ENCODE results near the gene WFDC12.

The WFDC12 gene

DNA sequence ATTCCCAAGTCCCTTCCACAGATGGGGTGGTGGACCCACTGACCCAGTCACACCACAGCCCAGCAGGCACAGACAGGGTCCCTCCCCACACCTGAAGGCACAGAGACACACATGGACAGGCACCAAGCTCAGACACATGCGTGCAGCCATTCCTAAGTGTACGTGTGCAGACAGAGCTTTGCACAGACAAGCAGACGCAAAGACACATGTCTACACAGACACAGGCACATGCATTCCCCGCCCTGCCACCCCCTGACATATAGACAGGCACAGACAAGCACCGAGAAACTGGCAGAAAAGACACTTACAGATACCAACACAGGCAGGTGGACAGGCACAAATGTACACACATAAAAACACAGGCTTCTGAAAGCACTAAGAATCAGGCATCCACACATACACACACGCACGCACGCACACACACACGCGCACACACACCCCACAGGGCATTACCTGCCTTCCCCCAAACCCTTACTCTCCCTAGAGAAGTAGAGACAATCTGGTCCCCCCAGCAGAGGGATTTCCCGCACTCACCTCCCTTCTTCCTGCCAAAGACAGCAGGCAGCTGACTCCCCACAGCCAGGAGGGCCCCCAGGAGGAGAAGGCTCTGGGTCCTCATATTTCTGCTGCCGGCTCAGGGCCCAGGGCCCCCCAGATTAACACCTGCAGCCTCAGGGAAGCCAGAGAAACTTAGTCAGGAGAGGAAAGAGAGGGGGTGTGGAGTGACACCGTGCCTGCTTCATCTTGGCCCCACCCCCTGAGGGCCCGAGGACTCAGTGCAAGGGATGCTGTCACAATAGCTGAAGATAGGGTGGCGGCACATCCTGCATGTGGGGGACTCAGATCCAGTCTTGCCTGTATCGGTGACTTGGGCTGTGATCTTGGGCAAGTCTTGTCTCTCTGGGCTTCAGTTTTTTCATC is 9.5 kb downstream of the WFDC12 start, which contains the start of gene WFDC5:
Gene WFDC5 (minus strand): TSS at position 710 of the 921 bp plus-strand sequence. CDS start 91 bp downstream, at position 619.
- no peak for DNase-seq

DNA sequence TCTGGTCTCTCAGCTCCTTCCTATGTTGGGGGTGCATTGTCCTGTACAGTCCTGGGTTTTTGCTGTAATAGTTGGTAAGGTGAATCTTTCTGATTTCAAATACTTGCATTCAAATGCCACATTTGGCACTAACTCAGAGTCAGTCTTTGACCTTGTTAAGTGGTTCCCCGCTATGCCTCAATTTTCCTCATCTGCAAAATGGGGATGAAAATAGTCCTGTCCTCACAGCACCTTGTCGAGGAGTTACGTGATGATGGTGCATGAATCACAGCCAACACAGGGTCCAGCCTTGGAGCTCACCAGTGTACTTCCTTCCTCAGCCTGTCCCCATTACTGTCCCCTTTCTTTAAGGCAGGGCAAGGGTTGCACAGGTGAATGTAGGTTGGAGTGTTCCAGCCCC is 10.4 kb downstream of the WFDC12 start:
- DNase-seq = no peak

DNA sequence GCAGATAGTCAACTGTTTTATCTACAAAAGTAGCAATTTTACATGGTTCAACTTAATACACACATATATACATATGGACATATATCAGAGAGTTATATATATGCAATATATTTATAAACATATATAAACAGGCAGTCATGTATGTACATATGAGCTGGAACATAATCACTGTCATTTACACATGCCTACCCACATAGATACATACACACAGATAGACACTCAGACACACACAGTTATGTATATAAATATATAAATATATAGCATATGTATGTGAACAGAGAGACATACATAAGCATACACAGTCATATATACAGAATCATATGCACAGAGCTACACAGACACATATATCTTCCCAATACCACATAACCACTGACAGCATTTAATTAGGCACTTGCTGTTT is 11.5 kb downstream of the WFDC12 start:
- DNase-seq = no peak

DNA sequence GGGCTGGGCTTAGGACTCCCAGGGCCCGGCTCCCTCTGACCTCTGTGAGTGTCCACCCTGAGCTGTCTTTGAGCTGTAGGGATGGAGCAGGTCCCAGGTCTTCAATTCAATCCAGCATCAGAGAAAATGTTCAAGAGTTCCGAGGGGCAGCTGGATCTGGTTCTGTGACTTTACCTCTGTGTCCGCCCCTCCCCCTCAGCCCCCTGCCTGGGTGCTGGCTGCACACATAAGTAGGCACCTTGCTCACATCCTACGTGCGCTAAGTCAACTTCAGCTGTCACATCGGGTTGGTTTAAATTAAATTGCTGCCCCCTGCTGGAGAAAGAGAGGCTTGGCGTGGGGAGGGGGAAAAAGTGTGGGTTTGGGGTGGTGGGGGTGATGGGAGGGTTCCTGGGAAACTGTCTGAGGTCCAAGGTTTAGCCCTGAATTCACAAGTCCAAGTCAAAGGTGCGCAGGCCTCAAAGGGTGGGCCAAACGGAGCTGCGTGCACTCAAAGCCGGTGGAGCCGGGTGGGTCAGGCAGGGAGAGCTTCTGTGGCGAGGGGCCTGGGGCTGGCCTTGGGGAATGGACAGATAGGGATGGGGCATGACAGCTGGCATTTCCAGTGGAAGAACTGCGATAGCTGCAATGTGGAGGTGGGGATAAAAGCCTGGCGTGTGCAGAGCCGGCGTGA is 12.3 kb downstream of the WFDC12 start:
- no peak for DNase-seq

DNA sequence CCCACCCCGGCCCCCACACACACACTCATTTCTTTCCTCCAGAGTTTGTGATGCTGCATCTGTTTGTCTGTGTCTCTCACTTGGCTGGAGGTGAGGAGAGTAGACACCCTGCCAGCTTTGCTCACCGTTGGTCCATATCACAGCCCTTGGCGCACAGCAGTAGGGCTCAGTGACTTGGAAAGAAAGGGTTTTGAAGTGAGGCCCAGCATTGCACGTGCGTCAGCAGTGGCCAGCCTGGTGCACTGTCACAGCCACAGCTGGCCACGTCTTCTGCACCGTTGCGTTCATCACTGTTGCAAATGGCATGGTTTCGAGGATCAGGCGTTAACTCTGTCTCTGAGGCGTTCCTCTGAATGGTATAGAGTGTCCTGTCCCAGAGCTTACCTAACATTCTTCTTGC is 13.0 kb downstream of the WFDC12 start:
- no peak for DNase-seq

DNA sequence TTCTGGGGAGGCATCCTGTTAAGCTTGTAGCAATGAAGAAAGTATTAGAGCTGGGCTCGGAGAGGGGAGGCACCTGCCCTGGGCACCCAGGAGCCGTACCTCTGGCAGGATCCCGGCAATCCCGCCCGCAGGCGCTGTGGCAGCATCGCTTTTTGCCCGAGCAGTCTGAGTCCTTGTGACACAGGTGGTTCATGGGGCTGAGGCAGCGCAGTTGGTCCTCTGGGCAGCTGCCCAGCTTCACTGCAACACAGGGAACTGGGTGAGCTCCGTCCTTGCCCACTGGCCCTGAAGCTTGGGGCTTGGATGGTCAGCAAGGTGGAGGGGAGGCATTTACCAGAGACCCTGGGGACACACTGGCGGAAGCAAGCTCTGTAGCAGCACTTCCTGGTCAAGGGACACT is 14.0 kb downstream of the WFDC12 start:
- no peak for DNase-seq

DNA sequence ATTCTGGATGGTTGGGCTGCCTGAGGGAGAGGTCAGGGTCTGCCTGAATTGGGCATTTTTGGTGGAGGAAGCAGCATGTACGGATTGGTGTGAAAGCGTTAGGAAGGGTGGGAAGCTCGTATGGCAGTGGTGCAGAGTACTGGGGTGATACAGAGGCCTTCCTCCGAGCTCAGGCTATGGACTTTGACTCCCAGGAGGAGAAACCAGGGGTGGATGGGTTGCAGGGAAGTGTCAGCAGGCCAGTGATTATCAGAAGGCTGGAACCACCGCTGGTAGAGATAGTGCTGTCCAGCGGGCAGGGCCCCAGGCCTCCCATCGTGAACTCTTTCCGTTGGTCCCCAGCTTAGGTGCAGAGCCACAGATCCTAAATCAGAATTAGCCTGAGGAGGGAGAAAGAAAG is 14.6 kb downstream of the WFDC12 start:
- DNase-seq = no peak

DNA sequence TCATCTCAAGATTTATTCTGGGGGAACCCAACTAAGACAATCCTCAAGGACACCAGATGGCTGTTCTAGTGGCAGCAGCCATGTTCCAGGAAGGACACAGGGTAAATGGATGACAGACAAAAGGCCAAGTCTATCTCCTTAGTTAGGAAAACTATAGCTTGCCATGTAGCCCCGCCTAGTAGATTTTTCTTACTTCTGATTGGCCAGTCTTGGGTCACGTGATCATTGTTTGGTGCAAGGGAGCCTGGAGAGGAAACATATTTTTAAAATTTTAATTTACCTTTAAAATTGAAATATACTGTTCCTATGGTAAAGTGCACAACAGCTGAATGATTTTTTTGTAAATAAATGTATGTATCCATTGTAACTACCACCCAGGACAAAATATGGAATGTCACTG is 18.9 kb downstream of the WFDC12 start:
- no peak for DNase-seq

DNA sequence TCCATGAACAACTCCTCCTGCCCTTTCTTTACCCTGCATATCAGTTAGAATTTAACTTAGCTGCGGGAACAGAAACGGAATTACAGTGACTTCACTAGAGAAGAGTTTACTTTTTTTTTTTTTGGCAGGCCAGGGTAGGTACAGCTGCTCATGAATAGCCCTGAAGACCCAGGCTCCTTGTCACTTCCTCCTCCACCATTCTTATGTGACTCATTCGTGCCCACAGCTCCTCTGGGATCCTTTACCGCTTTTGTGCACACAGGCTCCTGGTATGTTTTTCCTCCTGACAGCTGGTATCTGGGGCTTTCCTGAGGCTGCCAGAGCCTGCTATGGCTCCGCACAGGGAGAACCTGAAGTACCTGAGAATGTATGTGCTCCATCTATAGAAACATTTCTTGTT is 19.5 kb downstream of the WFDC12 start:
- no peak for DNase-seq

DNA sequence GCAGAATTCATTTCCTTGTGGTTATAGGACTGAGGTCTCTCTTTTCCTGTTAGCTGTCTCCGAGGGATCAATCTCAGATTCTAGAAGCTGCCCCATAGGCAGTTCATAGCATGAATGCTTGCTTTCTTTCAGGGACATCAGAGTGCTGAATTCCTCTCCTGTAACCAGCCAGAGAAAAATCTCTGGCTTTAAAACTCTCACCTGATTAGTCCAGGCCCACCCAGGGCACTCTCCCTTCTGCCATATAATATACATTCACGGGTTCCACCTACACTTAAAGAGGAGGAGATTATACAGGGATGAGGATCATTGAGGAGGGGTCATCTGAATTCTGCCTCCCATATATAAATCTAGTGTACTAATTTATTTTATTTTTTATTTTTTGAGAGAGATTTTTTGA is 21.2 kb downstream of the WFDC12 start:
- no peak for DNase-seq

DNA sequence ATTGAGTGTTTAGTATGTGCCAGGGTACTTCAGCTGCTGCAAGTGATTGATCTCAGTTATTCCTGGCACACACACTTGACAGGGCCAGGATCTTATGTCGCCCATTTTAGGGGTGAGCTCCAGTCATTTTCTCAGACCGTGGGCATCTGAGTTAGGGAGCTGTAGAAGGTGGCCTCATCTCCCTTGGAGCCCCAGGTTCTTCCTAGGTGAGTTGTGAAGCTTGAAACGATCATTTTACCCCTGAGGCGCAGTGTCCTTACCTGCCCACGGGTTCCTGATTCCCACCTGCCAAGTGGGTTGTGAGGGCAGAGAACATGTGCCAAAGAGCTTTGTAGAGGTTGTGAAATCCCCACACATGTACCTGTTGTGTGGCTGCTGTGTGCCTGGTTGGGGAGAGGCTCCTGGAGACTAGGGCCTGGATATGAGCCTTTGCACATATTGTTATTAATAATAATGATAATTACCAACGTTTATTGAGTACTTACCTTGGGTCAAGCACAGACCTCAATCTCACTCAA is 22.9 kb downstream of the WFDC12 start:
- no peak for DNase-seq

DNA sequence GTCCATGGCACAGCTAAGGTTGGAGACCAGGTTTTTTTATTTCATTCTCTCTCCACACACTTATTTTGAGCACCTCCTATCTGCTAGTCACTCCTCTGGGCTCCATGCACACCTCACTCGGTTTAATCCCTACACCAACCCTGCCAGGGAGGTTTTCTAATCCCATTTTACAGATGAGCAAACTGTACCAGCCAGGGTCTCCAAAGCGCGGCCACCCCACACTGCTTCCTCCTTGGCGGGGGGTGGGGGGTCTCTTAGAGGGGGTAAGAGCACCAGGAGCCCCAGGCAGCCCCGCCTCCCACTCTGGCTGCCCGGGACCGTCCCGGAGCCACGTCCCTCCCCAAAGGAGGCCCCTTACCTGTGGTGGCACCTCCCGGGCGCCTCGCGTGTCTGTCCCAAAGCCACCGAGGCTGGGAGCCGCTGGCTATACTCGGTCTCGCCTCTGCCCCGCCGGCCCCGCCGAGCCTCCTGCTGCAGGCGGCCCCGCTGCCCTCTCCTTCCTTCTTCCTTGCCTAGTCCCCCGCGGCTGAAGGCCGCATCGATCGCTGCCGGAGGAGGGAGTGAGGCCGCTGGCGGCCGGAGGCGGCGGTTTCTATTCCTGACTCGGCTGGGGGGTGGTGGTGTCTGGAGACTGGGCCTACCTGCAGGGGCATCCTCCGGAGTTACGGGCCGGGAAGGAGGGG is 23.6 kb downstream of the WFDC12 start, which contains the start of gene KCNS1:
Gene KCNS1 (minus strand): TSS at position 565 of the 683 bp plus-strand sequence. CDS start 1,891 bp downstream, outside the sequence.
- no peak for DNase-seq

DNA sequence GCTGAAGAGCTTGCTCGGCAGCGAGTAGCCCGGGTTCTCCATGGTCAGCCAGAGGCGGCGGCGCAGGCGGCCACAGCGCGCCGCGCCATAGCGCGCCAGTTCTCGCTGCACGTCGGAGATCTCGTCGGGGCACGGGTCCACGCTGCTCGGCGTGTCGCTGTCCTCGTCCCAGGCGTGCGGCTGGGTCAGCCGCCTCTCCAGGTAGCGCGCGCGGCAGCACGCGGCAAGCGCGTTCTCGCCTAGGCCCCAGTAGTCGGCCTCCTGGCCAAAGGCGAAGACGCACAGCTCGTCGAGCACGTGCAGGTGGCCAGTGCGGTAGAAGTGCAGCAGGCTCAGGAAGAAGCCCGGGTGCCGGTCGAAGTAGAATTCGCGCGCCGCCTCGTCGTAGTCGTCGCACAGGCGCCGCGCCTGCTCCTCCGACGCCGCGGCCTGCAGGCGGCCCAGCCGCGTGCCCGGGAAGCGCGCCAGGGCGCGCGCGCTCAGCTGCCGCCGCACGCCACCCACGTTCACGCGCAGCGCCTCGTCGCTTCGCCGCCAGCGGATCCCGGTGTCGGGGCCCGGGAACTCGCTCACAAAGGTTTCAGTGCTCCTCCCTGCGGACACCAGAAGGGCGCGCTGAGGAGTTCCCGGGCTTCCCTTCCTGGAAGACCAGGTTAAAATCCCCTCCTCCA is 26.0 kb downstream of the WFDC12 start:
- peak; percentile 19 for DNase-seq

DNA sequence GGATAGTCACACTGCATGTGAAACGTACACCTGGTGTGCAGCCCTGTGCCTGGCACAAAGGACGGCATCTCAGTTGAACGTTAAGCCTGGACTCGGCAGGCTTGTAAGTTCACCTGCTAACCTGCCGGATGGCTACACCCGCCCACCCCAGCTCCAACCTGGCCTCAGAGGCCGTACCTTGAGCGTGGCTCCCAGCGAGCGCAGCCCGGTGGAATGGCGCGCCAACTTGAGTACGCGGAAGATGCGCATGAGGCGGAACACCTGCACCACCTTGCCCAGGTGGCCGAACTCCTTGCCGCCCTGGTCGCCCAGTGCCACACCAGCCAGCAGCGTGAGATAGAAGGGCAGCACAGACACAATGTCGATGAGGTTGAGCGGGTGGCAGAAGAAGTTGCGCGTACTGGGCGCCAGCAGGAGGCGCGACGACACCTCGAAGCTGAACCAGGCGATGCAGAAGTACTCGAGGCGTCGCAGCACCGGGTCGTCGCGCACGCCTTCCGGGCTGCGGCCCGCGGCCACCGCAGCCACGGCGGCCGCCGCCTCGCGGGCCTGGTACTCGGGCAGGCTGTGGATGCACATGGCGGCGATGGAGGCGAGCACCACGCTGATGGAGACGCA is 26.7 kb downstream of the WFDC12 start:
- peak; percentile 27 for DNase-seq

DNA sequence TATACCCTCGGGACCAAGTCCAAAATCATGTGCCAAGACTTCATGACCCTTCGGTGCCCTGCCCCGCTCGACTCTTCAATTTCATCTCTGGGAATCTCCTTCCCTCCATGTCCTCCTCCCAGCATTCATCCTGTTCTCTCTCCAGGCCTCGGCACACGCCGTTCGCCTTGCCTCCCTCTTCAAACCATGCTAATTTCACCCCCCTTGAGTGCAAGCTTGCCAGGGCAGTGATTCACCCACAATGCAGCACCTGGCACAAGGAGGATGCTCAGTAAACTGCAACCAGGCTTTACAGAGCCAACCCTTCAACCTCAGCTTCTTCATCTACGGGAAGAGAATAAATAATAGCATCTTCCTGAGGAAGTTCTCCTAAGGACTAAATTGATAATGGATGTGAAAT is 27.5 kb downstream of the WFDC12 start:
- DNase-seq = no peak

DNA sequence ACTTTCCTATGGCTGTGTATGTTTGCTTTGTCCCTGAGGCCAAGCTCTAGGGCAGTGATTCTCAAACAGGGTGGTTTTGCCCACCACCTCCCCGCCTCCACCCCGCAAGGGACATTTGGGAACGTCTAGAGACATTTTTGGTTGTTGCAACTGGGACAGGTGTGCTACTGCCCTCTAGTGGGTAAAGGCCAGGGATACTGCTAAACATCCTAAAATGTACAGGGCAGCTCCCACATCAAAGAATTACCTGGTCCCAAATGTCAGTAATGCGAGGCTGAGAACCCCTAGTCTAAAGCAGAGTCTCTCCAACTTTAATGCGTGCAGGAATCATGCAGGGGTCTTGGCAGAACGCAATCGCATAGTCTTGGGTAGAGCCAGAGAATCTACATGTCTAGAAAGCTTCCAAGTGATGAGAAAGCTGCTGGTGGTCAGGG is 28.4 kb downstream of the WFDC12 start:
- DNase-seq = peak; percentile 56

DNA sequence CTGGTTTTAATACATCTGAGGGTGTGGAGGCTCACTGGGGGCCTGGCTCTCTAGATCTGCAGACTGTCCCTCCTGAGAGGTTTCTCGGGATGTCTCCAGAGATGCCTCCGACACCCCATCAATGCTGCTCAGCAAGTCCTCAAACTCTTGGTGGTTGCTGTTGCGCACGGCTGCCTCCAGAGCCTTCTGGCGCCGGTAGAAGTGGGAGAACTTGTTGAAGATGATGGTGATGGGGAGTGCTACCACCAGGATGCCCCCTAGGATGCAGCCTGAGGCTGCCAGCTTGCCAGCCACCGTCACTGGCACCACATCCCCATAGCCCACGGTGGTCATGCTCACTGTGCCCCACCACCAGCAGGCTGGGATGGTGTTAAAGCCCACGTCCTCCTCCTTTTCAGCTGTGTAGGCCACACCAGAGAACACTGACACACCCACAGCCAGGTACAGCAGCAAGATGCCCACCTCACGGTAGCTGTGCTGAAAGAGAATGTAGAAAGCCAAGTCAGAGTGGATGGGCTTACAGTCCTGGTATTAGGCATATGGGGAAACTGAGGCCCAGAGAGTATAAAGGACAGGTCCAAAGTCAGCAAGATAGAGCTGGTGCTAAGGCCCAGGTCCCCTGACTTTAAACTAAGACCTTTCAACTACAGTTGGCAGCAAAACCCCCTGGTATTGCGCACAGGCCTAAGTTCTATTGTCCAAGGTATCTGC is 29.2 kb downstream of the WFDC12 start:
- no peak for DNase-seq

DNA sequence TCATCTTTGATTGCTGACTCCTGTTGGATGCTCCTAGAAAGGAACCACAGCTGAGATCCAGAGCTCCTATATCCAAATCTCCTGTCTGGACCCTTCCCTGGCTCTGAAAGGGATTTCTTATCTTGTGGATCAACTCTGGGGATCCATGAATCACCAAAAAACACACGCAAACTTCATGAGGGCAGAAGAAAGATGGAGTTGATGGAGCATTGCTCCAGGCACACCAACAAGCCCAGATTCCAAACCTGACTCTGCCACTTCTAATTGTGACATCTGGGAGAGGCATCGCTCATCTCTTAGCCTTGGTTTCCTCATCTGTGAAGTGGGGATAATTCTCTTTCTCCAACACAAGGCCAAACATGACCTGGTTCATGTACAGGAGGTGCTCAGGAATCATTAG is 30.1 kb downstream of the WFDC12 start:
- no peak for DNase-seq

DNA sequence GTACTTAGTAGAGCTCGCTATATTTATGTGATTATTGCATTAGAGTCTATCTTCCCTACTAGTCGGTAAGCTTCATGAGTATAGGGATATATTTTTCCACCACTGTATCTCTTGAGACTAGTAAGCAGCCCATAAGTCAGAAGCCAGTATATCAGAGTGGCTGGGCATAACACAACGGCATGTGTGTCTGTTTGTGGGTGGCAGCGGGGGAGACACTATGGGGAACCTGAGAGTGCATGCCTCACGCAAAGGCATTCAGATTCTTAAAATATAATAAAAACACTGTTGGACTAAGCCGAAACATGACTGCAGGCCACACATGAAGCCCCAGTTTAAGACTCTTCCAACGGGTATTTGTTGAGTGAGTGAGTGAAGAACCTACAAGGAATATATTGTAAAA is 31.4 kb downstream of the WFDC12 start:
- DNase-seq = no peak

DNA sequence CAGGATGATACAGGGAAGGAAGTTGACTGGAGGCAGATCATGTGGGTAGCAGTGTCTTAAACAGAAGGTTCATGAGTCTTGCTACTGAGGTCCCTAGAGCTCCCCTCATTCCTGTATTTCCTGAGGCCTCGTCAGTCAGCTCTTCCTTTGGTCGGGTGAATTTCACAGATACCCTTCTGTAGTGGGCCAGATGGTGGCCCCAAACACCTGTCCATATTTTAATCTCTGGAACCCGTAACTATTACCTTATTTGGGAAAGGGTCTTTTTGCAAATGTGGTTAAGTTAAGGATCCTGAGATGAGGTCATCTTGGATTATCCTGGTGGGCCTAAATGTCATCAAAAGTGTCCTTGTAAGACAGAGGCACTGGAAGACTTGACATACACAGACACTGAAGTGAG is 32.9 kb downstream of the WFDC12 start:
- DNase-seq = no peak

DNA sequence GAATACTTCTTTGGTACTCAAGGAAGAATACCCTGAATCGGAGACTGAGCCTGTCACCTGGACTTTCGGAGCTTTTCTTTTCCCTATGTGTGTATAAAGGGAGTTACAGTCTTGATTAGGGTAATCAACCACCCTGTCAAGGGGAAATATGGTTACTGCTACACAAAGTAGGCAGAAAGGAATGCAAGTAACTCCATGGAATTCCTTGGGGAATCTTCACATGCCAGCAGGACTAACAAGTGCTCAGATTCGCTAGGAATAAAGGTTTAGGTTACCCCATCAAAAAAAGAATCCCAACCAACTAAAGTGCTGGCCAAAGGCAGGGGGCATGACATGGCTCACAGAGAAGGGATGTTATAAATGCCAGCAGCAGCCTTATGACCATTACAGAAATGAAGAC is 33.8 kb downstream of the WFDC12 start:
- DNase-seq = no peak

DNA sequence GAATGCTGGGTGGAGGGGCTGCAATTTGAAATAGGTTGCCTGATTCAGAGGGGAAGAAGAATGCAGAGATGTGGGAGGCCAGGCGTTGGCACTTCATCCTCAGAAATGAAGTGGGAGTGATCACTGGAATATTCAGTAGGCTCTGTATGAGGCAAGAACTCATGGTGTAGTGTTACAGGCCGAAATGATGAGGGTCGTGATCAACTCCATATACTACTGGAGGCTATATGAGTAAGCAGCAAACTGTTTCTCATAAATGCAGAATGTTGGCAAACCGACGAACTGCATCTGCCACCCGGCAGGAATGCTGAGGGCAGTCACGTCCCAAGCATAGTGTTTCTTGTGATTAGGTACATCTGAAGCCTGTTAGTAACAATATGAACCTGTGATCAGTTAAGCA is 36.0 kb downstream of the WFDC12 start:
- no peak for DNase-seq

All from activated naive CD4-positive, alpha-beta T cell treated with Interleukin-2 at 50 U/mL for 16 hours (primary cell).